Measurements from ENCODE around the gene TGFBR1. TPM values are rescaled to one million over a fixed set of nuclear protein-coding genes. Genes with fewer than 3 reads are reported as not detected.

Gene TGFBR1
- total RNA-seq, 1 donor = 114 TPM

GRCh38 chr9:99166149-99166548, 61.2 kb downstream of the TGFBR1 start:
- Histone ChIP-seq H3K79me2 (ENCODE audit: insufficient read depth, low read length) (no peaks in the 10 kb centered on the region), H2AFZ (ENCODE audit: low read length) (no peak overlapping the region), H3K27me3 (ENCODE audit: insufficient read depth, low read length) (peaks cover 21% of the 10 kb centered on the region), H3K36me3 (ENCODE audit: insufficient read depth, low read length) (no peaks in the 10 kb centered on the region), H3K4me1 (ENCODE audit: insufficient read depth, low read length) (no peaks in the 10 kb centered on the region), H3K9me3 (ENCODE audit: low read depth, low read length) (no peaks in the 10 kb centered on the region), H3K4me3 (ENCODE audit: insufficient read depth, low read length) (no peak overlapping the region), H4K20me1 (ENCODE audit: insufficient read depth, low read length) (no peaks in the 10 kb centered on the region), H3K4me2 (ENCODE audit: insufficient read depth, low read length) (no peak overlapping the region), H3K27ac (ENCODE audit: low read depth, low read length) (no peak overlapping the region)
- no peak for DNase-seq (ENCODE audit: insufficient read length, low spot score, missing footprints)
- TF ChIP-seq CTCF (IDR thresholded peaks at IDR 0.05; ENCODE audit: extremely low read depth, low read depth, low read length) = no peak

- no peak overlapping the region for H3K27ac ChIP-seq (ENCODE audit: low read depth, low read length)
- H3K4me2 ChIP-seq (ENCODE audit: insufficient read depth, low read length) = no peak overlapping the region
- H3K4me3 ChIP-seq (ENCODE audit: insufficient read depth, low read length) = no peak overlapping the region
- H3K36me3 ChIP-seq (ENCODE audit: insufficient read depth, low read length) = no peaks in the 10 kb centered on the region
- peaks cover 22% of the 10 kb centered on the region for H3K27me3 ChIP-seq (ENCODE audit: insufficient read depth, low read length)
- H3K79me2 ChIP-seq (ENCODE audit: insufficient read depth, low read length) = no peaks in the 10 kb centered on the region
- no peaks in the 10 kb centered on the region for H3K9me3 ChIP-seq (ENCODE audit: low read depth, low read length)
- no peak overlapping the region for H2AFZ ChIP-seq (ENCODE audit: low read length)
- TF ChIP-seq CTCF (IDR thresholded peaks at IDR 0.05; ENCODE audit: extremely low read depth, low read depth, low read length) = no peak
- no peaks in the 10 kb centered on the region for H3K4me1 ChIP-seq (ENCODE audit: insufficient read depth, low read length)
- DNase-seq (ENCODE audit: insufficient read length, low spot score, missing footprints) = no peak
- H4K20me1 ChIP-seq (ENCODE audit: insufficient read depth, low read length) = no peaks in the 10 kb centered on the region
Observed at GRCh38 chr9:99167119-99167518, 62.2 kb downstream of the TGFBR1 start.

GRCh38 chr9:99167694-99168093, 62.8 kb downstream of the TGFBR1 start:
- Histone ChIP-seq H4K20me1 (ENCODE audit: insufficient read depth, low read length) (no peaks in the 10 kb centered on the region), H3K36me3 (ENCODE audit: insufficient read depth, low read length) (no peaks in the 10 kb centered on the region), H2AFZ (ENCODE audit: low read length) (no peak overlapping the region), H3K4me3 (ENCODE audit: insufficient read depth, low read length) (no peak overlapping the region), H3K4me1 (ENCODE audit: insufficient read depth, low read length) (no peaks in the 10 kb centered on the region), H3K79me2 (ENCODE audit: insufficient read depth, low read length) (no peaks in the 10 kb centered on the region), H3K27me3 (ENCODE audit: insufficient read depth, low read length) (peaks cover 28% of the 10 kb centered on the region), H3K9me3 (ENCODE audit: low read depth, low read length) (no peaks in the 10 kb centered on the region), H3K4me2 (ENCODE audit: insufficient read depth, low read length) (no peak overlapping the region), H3K27ac (ENCODE audit: low read depth, low read length) (no peak overlapping the region)
- no peak for TF ChIP-seq CTCF (IDR thresholded peaks at IDR 0.05; ENCODE audit: extremely low read depth, low read depth, low read length)
- DNase-seq (ENCODE audit: insufficient read length, low spot score, missing footprints) = no peak

GRCh38 chr9:99169086-99169485, 64.2 kb downstream of the TGFBR1 start:
- Histone ChIP-seq H4K20me1 (ENCODE audit: insufficient read depth, low read length) (no peaks in the 10 kb centered on the region), H3K27ac (ENCODE audit: low read depth, low read length) (no peak overlapping the region), H2AFZ (ENCODE audit: low read length) (no peak overlapping the region), H3K36me3 (ENCODE audit: insufficient read depth, low read length) (no peaks in the 10 kb centered on the region), H3K9me3 (ENCODE audit: low read depth, low read length) (no peaks in the 10 kb centered on the region), H3K4me3 (ENCODE audit: insufficient read depth, low read length) (no peak overlapping the region), H3K27me3 (ENCODE audit: insufficient read depth, low read length) (peaks cover 36% of the 10 kb centered on the region), H3K4me1 (ENCODE audit: insufficient read depth, low read length) (no peaks in the 10 kb centered on the region), H3K79me2 (ENCODE audit: insufficient read depth, low read length) (no peaks in the 10 kb centered on the region), H3K4me2 (ENCODE audit: insufficient read depth, low read length) (no peak overlapping the region)
- no peak for TF ChIP-seq CTCF (IDR thresholded peaks at IDR 0.05; ENCODE audit: extremely low read depth, low read depth, low read length)
- DNase-seq (ENCODE audit: insufficient read length, low spot score, missing footprints) = no peak
